Measurements from ENCODE around the gene PBOV1.
"Not testable (repeated sequence)": the region's sequence is repeated elsewhere in the genome, so short reads cannot be mapped to it uniquely, and the experiment has no call there.

PBOV1 gene

DNA sequence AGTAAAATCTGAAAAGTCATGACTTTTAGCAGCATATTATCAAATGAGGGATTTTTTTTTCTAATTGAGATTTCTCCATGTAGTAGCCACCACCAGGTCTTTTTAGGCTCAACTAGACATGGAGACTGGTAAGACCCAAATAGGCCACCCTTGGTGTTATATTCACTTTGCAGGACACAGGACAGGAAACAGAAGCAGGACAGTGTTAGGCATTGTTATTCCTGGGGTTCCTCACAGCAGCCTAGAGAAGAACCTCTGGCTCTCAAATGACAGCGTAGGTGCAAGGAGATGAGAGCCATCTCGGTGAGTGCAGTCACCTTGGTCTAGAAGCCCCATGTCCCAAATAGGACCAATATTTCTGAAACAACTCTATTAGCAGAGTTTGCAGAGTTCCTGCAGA lies 19.2 kb upstream of the PBOV1 start:
- DNase-seq = no peak

GRCh38 chr6:138235693-138236092 lies 17.4 kb upstream of the PBOV1 start:
- DNase-seq = no peak

DNA sequence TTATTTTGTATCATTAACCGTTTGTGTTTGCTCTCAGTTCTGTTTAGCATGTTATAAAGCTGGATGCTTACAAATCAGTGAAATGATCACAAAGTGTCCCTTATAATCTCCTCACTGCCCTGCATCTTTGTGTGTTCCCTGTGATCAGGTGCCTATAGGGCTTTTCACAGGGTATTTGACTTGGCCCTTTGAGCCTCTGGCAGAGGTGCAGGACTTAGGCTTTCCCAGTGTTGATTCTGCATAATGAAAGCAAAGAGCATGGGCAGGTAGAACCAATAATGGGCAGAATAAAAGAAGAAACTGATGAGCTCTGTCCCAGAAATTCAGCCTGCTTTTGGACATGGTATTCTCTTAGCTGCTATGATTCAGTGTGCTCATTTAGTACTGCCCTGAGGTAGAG lies 16.9 kb upstream of the PBOV1 start:
- no peak for DNase-seq

DNA sequence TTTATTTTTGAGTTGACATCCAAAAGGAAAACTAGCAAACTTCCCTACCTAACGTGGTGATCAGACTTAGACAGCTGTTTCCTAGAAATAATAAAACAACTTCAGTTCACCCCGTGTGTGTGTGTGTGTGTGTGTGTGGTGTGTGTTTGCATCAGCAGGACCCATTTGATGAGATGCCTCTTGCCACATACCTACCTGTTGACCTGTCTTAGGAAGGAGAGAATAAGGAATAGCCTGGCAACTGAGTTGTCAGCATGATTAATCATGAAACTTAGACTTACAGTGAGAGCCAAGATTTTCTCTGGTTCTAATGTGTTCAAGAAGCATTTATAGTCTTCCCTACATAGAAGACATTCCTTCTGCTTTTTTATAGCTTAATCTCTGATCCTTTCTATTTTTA lies 16.1 kb upstream of the PBOV1 start:
- no peak for DNase-seq

- DNase-seq = no peak
Observed at GRCh38 chr6:138231381-138231886, 13.1 kb upstream of the PBOV1 start.

DNA sequence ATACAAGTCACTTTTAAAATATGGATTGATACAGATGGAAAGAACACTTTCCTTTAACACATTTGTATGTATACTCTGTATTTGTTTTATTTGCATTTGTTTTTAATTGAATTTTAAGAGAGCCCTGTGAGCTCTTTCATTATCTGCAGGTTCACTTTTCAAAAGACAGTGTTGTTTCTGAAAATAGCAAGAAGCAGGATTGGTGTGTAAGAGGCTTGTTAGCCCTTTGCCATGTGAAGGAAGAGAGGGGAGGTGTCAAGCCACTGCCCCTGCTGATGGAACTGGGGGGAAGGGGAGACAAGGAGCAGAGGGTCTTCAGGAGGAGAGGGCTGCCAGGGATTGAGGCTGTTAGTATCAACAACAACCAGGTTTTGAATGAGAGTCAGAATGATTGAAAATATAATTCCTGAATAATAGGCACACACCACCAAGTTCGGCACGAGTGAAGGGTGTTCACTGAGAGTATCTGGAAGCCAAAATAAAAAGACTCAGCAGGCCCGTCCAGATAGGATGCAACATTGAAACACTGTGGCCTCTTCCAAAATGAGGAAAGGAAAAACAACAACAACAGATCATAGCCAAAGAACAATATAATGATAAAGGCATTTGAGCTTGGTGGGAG lies 12.6 kb upstream of the PBOV1 start:
- no peak for DNase-seq

- no peak for DNase-seq
Observed at GRCh38 chr6:138230221-138230620, 11.9 kb upstream of the PBOV1 start.

GRCh38 chr6:138229663-138230179 lies 11.4 kb upstream of the PBOV1 start:
- DNase-seq = no peak

GRCh38 chr6:138229072-138229471 lies 10.8 kb upstream of the PBOV1 start:
- DNase-seq = no peak

- no peak for DNase-seq
Observed at GRCh38 chr6:138227316-138227781, 9.1 kb upstream of the PBOV1 start.

DNA sequence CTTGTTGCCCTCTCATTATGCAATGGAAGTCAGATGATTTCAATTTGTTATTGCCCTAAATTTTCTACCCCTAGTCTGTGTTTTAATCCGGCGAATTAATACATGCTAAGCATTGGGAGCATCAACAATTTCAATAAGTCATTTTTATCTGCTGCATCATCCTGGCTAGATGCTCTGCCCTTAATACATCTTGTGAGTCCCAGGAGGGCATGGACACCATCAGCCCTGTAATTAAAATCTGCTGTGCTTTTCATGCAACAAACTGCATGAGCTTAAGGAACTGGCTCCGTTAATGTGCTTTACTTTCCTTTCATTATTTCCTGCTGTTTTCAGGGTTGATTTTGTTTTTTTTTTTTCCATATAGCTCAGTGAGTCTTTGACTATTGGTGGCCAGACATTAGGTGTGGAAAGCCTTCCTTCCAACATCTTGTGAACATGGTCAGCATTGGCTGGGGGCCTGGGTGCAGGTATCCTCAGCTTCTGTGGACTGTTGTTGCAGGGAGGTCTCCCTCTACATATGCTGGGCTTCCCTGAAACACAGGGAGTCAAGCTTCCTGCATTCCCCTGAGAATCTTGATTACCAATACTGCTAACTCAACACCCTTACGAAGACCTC lies 8.5 kb upstream of the PBOV1 start:
- DNase-seq = no peak

- DNase-seq = no peak
Observed at GRCh38 chr6:138225953-138226352, 7.7 kb upstream of the PBOV1 start.

DNA sequence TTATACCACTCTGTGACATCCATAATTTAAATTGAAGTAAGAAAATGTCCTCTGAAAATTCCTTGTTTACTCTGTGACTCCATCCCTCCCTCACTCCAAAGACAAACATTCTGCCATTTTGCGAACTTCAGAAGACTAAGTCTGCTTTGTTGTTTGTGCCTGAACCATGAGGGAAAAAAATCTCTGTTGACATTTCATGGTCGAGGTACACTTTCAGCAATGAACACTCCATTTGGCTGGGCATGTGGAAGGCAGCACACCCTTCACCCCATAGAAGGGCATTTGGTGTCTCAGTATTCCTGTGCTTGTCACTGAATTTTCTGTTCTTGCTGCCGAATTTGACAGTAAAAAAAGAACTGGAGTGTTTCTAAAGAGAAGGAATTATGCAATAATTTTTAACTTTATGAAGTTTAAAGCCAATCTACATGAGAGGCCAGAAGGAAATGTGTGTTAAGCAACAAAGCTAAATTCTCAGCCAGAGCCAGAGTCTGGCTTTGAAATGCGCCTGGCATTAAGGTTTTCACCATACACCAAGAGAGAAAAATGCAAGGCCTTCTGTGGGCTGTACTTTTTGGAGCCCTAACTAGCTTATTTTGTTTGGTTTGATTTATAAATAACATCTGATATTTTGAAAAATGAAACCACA lies 4.7 kb upstream of the PBOV1 start:
- DNase-seq = no peak

GRCh38 chr6:138219901-138220300 lies 1.6 kb upstream of the PBOV1 start:
- DNase-seq = no peak

GRCh38 chr6:138219398-138219797 lies 1.1 kb upstream of the PBOV1 start:
- DNase-seq = no peak

DNA sequence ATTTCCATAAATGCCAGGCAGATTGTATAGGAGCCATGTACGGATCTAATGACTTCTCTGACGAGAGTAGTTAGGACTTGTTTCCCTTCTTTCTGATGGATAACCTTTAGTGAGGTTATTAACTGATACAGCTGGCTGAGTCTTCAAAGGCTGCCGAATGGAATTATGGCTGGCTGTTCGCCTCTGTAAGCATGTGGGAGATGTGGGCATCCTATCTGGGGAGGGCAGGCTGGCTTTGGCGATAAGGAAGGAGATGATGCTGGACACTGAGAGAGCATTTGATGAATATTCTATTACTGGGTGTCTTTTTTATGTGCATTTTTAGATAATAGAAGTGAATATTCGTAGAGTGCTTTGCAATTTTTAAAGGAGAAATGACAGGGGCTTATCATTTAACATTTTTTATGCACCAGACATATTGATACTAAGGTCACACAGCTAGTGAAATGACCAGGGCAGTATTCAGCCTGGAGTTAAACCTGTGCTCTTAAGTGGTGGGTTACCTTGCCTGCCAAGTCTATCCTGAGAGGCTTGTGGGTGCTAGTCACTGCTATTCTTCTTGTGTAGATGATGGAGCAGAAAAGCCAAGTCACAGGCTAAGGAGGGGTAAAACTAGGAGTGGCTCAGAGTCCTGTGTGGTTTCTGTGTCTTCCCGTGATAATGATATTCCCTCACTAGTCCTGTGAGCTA lies 3.1 kb downstream of the PBOV1 start:
- no peak for DNase-seq

DNA sequence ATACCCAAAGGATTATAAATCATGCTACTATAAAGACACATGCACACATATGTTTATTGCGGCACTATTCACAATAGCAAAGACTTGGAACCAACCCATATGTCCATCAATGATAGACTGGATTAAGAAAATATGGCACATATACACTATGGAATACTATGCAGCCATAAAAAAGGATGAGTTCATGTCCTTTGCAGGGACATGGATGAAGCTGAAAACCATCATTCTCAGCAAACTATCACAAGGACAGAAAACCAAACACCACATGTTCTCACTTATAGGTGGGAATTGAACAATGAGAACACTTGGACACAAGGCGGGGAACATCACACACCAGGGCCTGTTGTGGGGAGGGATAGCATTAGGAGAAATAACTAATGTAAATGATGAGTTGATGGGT lies 5.8 kb downstream of the PBOV1 start:
- not testable (repeated sequence) for DNase-seq

DNA sequence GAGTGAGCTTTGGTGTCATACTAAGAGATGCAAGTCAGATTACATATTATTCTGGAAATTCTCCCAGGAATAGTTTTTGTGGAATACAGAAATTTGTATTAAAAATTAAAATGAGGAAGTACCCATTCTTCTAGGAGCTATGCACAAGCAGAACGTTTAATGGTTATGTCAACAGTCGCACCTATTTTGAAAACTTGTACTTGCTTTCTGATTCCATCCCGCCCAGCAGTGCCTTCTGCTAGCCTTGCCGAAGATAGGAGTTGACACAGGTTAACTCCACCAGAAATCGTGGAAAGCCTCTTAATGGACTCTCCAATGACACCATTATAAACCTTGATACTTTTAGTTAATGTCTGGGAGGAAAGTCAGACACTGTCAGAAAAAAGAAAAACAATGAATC lies 6.7 kb downstream of the PBOV1 start:
- no peak for DNase-seq

DNA sequence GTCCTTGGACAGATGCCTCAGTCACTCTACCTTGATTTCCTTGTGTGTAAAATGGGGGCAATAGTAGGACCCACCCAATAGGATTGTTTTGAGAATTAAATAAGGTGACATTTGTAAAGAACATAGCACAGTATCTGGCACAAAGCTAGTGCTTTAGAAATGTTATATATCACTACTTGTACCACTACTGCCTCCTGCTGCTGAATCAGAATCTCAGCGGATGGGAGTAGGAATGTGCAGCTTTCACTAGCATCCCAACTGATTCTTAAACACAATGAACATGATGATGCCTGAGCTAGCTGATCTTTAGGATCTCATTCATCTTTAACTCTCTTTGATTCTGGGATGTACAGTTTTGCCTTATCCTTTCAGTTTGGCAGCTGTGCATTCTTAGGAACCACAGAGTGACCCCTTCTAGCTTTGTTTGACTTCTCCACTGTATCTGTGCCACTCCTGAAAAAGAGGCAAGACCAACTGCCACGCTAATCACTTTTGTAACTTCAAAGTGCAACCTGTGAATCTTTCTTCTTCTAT lies 7.2 kb downstream of the PBOV1 start:
- no peak for DNase-seq

DNA sequence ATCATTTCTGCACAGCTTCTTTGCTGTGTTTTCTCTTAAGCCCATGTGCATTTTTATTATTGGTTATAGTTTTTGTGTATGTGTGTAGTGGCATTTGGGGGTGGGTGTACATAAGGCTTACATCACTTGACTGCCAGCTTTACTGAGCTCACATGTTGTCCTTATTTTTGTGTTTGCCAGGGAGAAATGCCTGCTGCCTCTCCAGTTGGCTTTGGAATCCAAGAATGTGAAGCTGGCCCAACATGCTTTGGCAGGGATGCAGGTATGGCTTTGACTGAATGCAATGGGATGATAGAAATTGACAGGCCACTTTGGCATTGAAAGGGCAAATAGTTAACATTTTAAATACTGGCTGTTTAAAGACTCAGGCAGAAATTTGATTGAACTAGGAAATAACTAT lies 11.4 kb downstream of the PBOV1 start:
- no peak for DNase-seq

- DNase-seq = no peak
Observed at GRCh38 chr6:138205437-138206094, 12.7 kb downstream of the PBOV1 start.

DNA sequence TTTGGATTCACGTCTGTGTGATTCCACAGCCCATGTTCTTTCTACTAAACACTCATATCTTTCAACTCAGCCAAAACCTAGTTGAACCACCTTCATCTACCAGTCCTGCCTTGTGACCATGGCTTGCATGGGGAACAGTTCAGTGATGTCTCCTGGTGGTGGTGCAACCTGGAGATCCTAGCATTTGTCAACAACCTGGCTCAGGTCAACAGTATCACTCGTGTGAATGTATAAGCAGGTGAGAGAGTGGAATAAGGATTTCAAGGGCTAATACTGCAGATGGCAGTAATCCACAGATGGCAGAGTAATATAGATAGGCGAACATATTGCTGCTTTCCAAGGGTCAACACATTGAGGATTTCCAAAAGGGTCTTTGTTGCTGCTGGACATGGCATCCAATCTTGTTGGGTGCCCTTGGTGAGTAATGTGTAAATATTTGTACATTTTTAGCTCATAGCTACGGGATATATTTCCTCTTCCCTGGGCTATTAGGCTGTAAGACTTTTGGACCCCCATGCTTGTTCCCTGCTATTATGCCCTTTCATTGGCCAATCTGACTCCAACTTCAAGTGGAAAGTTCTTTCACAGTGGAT lies 13.4 kb downstream of the PBOV1 start:
- DNase-seq = no peak

Data from kidney glomerular epithelial cell (primary cell).